ENCODE measurements around the gene DNPEP.

Gene DNPEP

DNA sequence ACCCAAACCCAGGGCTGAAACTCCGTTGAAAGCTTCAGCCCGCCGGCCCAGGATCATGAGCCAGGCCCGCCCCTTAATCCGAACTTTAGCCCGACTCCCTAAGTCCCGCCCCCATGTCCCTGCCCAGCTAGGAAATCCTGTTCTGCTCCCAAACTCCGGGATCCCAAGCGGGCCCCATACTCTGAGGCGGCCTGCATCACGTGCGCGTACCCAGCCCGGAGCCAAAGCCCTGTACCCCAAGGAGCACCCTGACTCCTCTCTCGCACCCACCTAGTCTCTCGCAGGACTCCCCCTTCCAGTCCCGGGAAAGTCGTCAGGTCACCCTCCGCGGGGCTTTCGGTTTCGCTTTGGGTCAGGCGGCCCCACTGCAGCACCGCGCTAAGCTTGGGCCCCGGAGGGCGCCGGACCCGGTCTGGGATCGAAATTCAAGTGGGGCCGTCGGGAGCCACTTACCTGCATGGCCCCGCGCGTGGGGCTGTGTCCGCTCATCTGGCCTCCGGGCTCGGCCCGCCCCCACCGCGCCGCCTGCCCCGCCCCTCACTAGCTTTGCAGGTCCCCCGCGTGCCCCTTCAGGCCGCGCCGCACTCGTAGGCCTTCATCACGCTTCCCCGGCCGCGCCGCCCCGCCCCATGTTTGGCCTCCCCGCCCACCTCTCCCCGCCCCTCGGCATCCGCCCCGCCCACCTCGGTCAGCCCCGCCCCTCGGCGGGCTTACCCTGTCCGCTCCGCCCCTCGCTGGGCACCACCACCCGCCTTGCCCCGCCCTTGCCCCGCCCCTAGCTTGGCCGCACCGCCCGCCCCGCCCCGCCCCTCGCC, at the start of gene DNPEP:
DNPEP (minus strand) TSS at position 607 of the 815 bp plus-strand sequence; CDS start at position 489, 118 bp downstream.
- peak; percentile 97 for DNase-seq

- no peak for DNase-seq
These were observed 49.4 kb upstream of the DNPEP start for GRCh38 chr2:219437141-219437540.

GRCh38 chr2:219436491-219436890, 48.8 kb upstream of the DNPEP start:
- no peak for DNase-seq

DNA sequence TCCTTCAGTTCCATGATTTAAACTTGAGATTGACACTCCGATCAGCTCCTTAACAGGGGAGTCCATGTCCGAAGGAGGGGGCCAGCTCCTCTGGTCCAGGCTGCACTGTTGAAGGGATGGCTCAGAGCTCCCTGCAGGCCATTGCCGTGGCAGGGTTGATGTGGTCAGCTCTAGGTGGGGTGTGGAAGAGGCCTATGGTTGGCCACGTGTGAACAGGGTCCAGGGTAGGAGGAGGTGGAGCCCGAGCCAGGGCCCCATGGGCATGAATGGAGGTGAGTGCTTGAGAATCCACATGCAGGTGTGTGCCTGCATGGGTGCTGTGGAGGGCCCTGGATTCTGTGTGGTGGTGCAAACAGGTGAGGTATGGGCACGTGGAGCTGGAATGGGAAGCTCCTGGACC, 48.0 kb upstream of the DNPEP start:
- DNase-seq = no peak

GRCh38 chr2:219434718-219435525, 47.2 kb upstream of the DNPEP start, which contains the start of gene SPEG:
TSS of gene SPEG (plus strand) at chr2:219434843. CDS start at chr2:219434978, 135 bp downstream.
- no peak for DNase-seq

- DNase-seq = no peak
These were observed 46.7 kb upstream of the DNPEP start for GRCh38 chr2:219434468-219434717.

GRCh38 chr2:219433666-219434467, 46.2 kb upstream of the DNPEP start:
- peak; percentile 92 for DNase-seq

GRCh38 chr2:219430633-219431615, 43.2 kb upstream of the DNPEP start:
- peak; percentile 60 for DNase-seq

- DNase-seq = no peak
These were observed 42.4 kb upstream of the DNPEP start for GRCh38 chr2:219429958-219430606.

DNA sequence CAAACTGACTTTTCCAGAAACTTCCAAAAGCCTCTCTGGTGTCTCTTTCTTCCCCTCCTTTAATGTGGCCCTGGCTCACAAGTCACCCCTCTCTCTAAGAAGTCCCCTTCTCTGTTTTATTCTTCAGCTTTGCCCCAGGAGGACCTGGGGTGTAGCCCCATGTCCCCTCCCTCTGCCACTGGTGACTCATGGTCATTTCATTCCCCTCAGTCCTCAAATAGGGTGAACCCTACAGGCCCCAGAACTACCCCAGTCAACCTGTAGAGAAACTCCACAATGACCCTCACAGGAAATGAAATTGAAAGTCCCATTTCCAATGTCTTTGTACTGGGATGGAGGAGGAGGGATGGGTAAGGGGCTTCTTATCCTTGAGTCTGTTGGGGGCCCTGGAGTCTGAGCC, 40.8 kb upstream of the DNPEP start:
- DNase-seq = no peak

DNA sequence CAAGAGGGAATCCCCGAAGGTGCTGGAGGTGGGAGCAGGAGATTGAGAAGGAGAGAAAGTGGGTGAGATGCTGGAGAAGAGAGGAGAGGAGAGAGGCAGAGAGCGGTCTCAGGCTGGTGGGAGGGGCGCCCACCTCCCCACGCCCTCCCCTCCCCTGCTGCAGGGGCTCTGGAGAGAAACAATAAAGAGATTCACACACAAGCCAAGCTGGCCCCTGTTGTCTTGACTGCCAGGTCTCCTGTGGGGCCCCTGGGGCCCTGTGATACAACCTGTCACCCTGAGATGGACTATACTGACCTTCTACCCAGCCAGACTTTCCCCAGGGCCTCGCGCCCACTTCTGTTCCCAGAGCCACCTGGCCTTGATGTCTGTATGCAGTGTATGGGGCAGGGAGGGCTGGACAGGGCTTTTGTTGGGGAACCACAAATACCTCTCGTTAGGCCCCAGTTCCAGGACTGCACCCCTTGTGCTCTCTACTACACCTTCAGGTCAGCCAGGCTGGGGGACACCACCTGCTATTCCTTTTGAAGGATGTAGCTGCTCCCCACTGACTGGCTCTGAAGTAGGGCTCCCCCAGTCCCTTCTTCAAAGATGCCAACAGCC, 38.9 kb upstream of the DNPEP start:
- no peak for DNase-seq

- DNase-seq = no peak
These were observed 38.3 kb upstream of the DNPEP start for GRCh38 chr2:219426068-219426443.

GRCh38 chr2:219425238-219426067, 37.7 kb upstream of the DNPEP start:
- DNase-seq = no peak

GRCh38 chr2:219423652-219424377, 36.1 kb upstream of the DNPEP start:
- DNase-seq = peak; percentile 27

DNA sequence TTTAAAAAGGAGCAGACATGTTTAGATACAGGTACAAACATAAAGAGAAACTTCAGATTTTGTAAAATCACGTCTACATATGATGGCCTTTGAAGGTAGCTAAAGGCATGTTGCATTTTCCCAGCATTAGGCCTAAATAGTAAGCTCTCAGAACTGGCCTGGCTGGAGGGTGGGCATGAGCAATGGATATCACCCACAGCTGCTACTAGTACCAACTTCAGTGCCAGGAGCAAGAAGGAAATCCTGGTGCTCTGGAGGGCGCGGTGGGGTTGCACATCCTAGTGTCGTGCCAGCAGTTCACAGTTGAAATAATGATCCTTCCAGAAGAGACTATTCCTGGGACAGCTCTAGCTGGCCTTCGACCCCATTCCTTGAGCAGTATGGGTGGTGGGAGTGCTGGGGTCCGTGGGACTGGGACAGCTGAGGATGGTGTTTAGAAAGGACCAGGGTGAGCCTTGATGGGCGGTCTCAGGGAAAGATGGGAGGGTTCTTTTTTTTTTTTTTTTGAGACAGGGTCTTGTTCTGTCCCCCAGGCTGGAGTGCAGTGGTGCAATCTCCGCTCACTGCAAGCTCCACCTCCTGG, 35.3 kb upstream of the DNPEP start:
- DNase-seq = no peak

DNA sequence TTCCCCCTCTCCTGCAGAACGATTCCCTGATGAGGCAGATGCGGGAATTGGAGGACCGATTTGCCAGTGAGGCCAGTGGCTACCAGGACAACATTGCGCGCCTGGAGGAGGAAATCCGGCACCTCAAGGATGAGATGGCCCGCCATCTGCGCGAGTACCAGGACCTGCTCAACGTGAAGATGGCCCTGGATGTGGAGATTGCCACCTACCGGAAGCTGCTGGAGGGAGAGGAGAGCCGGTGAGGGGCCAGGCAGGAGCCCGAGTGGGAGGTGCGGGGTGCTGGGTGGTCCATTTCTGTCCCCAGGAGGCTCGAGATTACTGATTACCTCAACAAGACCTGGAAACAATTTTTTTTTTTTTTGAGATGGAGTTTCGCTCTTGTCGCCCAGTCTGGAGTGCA, 33.6 kb upstream of the DNPEP start:
- DNase-seq = no peak

DNA sequence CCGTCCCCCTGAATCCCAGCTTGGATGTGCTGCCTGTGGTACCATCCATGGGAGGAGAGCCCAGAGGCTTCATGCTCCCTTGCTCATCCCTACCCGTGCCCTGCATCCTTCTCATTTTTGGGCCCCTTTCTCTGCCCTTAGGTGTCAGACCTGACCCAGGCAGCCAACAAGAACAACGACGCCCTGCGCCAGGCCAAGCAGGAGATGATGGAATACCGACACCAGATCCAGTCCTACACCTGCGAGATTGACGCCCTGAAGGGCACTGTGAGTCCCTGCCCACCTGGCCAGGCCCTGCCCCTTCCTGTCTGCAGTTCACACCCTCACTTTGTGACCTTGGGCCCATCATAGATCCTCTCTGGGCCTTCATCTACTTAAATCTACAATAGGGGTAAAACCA, 33.0 kb upstream of the DNPEP start:
- no peak for DNase-seq

DNA sequence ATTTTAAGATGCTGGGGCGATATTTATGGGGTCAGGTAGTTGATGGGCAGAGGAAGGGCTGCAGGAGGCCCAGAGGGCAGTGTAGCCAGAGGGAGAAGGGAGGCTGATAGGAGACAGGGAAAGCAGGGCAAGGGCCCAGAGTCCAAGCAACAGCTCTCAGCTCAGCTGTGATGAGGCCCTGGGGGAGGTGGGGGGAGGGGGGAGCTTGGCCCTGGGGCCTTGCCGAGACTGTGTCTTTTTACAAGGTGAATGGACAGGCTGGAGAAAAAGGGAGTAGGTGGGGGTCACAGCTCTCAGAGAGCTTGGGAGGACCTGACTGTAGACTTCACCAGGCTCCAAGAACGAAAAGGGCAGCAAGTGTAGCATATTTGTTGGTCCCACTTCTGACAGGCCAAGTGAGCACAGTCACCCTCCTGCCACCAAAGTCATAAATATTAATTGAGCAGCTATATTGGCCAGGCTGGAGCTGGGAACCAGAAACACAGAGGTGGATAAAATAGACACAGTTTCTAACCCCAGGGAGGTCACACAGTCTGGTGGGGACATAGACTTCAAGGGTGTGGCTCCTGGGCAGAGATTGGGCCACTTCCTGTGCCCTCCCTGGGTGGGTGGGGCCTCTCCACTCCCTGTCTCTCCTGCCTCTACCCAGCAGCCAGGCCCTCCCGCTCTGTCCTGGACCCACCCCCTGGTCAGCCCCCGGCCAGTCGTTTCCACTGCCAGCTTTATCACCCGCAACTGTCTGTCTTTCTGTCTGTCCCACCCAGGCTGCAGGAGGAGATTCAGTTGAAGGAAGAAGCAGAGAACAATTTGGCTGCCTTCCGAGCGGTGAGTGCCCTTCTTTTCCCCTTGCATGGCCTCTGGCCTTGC, 31.9 kb upstream of the DNPEP start:
- no peak for DNase-seq
